ENCODE results near the gene SORCS2.

SORCS2 gene

DNA sequence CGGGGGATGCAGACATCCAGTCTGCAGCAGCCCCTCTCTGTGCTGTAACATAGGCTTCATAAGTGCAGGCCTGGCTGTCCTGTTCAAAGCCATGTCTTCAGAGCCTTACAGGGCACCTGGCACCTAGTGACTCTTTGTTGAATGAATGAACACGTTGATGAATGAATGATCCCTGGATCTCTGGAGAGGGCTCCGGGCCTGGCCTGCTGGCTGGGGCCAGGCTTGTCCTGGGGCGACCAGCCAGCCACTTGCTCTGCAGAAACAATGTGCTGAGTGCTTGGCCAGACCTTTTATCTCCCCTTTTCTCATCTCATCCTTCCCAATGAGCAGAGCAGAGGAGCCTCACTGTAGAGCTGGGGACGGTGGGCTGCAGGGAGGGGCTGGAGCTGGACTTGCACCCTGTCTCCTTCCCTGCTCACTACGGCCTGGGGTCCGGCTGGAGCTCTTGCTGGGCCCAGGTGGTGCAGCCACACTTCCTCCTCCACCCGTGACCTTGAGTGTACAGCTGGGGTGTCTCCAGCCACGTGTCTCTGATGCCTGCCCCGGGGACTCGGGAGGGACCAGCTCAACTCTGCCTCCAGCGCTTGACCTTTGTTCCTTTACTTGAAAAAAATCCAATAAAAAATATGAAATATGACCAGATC is 164.5 kb downstream of the SORCS2 start:
- ChIA-PET CTCF (interaction anchor here (1.8 kb wide), 1 partner anchor 362 kb away, joined by 4 read pairs; no protein-coding TSS in a partner anchor), POLR2A (no interaction called here)
- no peak overlapping the region for H3K4me3 ChIP-seq (ENCODE audit: low read depth, low read length)
- TF ChIP-seq, protein P1, sequence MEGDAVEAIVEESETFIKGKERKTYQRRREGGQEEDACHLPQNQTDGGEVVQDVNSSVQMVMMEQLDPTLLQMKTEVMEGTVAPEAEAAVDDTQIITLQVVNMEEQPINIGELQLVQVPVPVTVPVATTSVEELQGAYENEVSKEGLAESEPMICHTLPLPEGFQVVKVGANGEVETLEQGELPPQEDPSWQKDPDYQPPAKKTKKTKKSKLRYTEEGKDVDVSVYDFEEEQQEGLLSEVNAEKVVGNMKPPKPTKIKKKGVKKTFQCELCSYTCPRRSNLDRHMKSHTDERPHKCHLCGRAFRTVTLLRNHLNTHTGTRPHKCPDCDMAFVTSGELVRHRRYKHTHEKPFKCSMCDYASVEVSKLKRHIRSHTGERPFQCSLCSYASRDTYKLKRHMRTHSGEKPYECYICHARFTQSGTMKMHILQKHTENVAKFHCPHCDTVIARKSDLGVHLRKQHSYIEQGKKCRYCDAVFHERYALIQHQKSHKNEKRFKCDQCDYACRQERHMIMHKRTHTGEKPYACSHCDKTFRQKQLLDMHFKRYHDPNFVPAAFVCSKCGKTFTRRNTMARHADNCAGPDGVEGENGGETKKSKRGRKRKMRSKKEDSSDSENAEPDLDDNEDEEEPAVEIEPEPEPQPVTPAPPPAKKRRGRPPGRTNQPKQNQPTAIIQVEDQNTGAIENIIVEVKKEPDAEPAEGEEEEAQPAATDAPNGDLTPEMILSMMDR (IDR thresholded peaks at IDR 0.05; ENCODE audit: insufficient read depth, low read length, missing control alignments), result no peak
- no peak for DNase-seq (ENCODE audit: low read depth, low spot score)

DNA sequence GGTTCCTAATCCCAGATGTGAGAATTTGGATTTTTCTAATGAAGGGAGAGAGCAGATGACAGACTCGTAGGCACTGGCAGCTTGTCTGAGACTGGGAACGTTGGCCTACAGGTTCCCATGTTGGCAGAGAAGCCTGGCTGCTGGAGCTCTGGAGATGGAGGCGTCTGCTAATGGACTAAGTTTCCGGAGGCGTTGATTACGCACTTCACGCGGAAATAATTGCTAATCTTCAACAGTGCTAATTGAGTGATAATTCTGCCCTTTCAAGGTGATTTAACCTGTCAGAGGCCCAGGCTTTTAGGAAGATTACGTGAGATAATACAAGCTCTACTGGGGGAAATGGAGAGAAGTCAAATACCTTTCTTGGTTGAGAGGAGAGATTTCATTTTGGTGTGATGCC is 165.0 kb downstream of the SORCS2 start:
- ChIA-PET CTCF (interaction anchor here (1.8 kb wide), 1 partner anchor 362 kb away, joined by 4 read pairs; no protein-coding TSS in a partner anchor), POLR2A (no interaction called here)
- no peak overlapping the region for H3K4me3 ChIP-seq (ENCODE audit: low read depth, low read length)
- DNase-seq (ENCODE audit: low read depth, low spot score), result no peak
- TF ChIP-seq, protein P1 (IDR thresholded peaks at IDR 0.05; ENCODE audit: insufficient read depth, low read length, missing control alignments), result no peak

DNA sequence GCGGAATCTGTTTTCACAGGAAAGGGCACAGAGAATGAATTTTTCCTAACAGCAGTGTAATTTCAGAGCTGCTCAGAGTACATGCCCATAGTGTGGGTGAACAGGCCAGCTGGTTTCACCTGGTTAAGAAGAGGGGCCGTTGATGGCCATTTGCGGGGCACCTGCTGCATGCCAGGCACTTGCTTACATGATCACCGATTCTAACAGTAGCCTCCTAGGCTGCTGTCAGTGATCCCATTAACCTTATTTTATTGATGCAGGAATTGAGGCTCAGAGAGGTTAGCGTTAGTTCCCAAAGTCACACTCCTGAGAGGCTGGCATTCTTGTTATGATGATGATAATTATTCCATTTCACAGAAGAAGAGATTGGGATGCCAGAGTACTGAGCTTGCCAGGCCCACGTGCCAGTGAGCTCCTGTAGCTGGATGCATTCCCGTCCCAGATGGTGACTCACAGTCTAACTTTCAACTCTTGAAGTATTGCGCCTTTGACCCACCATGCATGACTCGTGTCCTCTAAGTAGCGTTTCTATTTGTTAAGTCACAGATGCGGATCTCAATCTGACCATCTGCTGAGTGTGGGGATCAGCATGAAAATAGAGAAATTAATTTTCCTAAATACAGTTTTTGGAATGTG is 165.9 kb downstream of the SORCS2 start:
- ChIA-PET CTCF (interaction anchor here (1.5 to 1.8 kb wide), 2 partner anchors 13 to 361 kb away, joined by 4 read pairs; no protein-coding TSS in a partner anchor), POLR2A (no interaction called here)
- peak; percentile 64 for DNase-seq (ENCODE audit: low read depth, low spot score)
- H3K4me3 ChIP-seq (ENCODE audit: low read depth, low read length), result no peak overlapping the region
- TF ChIP-seq, protein P1 (IDR thresholded peaks at IDR 0.05; ENCODE audit: insufficient read depth, low read length, missing control alignments), result no peak

DNA sequence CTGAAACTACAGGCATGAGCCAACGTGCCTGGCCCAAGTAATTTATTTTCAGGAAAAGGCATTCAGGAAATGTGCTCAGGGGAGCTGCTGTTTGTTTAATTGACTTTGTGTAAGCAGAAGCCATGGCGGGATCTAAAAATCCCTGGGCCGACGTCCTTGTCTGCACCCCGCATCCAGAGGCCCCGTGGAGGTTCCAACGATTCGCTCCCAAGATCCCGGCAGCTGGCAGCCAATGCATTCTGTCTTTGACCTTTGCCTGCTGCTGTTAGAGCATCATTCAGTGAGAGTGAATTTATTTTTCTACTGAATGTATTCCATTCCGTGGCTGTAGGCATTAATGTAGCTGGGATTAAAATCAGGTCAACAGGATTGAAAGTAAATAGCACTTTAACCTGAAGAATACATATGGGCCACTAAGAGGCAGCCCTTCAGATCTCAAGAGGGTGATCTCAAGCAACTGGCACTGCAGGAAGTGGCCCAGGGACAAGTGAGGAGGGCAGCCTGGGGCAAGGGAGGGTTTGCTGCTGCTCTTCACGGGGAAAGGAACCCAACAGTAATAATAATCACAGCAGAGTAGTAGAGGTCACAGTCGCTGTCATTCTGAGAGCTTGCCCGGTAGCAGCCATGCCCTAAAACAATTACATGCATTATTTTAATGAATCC is 167.2 kb downstream of the SORCS2 start:
- ChIA-PET POLR2A (no interaction called here), CTCF (interaction anchor here (1.5 kb wide), 1 partner anchor 12 kb away, joined by 4 read pairs; no protein-coding TSS in a partner anchor)
- TF ChIP-seq, protein P1 (IDR thresholded peaks at IDR 0.05; ENCODE audit: insufficient read depth, low read length, missing control alignments), result no peak
- no peak for DNase-seq (ENCODE audit: low read depth, low spot score)
- H3K4me3 ChIP-seq (ENCODE audit: low read depth, low read length), result no peak overlapping the region

DNA sequence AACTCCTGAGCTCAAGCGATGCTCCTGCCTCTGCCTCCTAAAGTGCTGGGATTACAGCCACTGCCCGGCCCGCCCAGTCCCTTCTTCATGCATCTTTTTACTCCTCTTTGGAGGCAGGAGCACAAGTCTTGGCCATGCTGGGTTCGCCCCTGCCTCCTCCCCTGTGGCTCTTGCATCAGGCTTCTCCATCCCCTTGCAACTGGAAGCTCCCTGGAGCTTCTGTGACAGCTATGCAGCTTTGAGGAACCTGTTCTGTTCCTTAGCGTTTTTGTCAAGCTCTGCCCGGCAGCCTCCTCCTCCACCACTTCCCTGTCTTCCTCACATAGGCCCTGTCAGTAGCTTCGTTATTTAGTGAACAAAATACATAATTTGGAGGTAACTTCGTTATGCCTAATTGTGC is 168.5 kb downstream of the SORCS2 start:
- ChIA-PET CTCF (interaction anchor here (0.9 kb wide), 1 partner anchor 14 kb away, joined by 3 read pairs; no protein-coding TSS in a partner anchor), POLR2A (no interaction called here)
- no peak for DNase-seq (ENCODE audit: low read depth, low spot score)
- no peak overlapping the region for H3K4me3 ChIP-seq (ENCODE audit: low read depth, low read length)
- TF ChIP-seq, protein P1 (IDR thresholded peaks at IDR 0.05; ENCODE audit: insufficient read depth, low read length, missing control alignments), result no peak

DNA sequence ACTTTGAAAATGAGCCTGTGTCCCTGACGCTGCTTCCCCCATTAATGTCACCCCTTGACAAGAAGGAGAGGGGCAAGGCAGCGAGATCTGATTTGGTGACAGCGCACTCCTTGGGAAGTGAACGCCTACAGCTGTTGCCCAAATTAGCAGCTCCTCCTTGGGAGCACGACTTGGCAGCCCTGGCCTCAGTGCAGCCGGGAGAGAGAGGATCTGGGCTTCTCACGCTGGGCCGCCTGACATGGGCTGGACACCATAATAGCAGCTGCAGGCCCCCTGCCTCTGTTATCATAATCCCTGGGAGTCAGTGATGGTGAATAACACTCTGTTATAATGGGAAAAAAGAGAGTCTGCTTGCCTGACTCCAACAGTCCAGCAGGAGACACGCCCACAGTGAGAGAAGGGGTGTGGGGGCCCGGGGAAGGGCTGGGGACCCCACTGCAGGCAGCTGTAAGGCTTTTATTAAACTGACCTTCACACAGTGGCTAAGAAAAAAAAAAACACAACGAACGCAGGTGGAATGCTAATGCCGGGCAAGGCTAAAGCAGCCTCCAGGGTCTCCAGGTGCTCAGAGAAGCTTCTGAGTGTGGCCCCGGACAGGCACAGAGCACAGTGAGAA is 169.1 kb downstream of the SORCS2 start:
- ChIA-PET POLR2A (no interaction called here), CTCF (no interaction called here)
- TF ChIP-seq, protein P1 (IDR thresholded peaks at IDR 0.05; ENCODE audit: insufficient read depth, low read length, missing control alignments), result no peak
- no peak for DNase-seq (ENCODE audit: low read depth, low spot score)
- H3K4me3 ChIP-seq (ENCODE audit: low read depth, low read length), result no peak overlapping the region
